ENCODE measurements around the gene KREMEN1.
"Not testable (repeated sequence)": the region's sequence is repeated elsewhere in the genome, so short reads cannot be mapped to it uniquely, and the experiment has no call there.

KREMEN1 gene

DNA sequence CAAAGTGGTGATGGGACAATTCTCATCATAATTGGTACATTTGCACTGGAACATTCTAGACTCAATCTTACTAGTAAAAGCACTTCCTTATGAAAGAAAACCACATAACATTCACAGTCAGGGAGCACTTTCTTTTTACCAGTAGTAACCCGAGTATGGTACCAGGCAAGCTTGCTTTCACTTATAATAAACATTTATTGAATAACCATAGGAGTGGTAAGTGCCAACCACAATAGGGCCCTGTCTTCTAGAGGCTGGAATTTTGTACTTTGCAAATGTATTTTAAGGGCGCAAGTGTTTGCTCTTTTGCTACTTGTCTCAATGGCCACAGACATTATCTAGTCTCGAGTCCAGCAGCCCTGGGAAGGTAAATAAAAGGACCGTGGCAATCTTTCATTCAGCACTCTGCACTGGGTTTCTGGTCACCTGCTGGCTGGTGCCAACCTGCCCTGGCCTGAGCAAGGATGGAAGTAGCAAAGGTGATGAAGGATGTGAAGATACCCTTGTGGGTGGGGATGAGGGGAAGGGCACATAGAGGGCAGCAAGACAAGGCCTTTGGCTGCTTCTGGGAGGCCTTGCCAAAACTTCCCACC, 35.4 kb upstream of the KREMEN1 start:
- no peak overlapping the region for H3K27ac ChIP-seq
- TF ChIP-seq, protein P1, sequence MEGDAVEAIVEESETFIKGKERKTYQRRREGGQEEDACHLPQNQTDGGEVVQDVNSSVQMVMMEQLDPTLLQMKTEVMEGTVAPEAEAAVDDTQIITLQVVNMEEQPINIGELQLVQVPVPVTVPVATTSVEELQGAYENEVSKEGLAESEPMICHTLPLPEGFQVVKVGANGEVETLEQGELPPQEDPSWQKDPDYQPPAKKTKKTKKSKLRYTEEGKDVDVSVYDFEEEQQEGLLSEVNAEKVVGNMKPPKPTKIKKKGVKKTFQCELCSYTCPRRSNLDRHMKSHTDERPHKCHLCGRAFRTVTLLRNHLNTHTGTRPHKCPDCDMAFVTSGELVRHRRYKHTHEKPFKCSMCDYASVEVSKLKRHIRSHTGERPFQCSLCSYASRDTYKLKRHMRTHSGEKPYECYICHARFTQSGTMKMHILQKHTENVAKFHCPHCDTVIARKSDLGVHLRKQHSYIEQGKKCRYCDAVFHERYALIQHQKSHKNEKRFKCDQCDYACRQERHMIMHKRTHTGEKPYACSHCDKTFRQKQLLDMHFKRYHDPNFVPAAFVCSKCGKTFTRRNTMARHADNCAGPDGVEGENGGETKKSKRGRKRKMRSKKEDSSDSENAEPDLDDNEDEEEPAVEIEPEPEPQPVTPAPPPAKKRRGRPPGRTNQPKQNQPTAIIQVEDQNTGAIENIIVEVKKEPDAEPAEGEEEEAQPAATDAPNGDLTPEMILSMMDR (IDR thresholded peaks at IDR 0.05; ENCODE audit: low read depth, low read length, missing control alignments), result no peak
- in situ Hi-C loops (cut with HindIII; ENCODE audit: low pct_ligation_motif_present, low sequenced_read_pairs), result no loop called here
- DNase-seq, result no peak
- H3K36me3 ChIP-seq (replicated peaks), result no peaks in the 10 kb centered on the region
- no peak overlapping the region for H3K4me3 ChIP-seq (ENCODE audit: low read depth, low read length)
- H3K27me3 ChIP-seq (replicated peaks), result no peaks in the 10 kb centered on the region

DNA sequence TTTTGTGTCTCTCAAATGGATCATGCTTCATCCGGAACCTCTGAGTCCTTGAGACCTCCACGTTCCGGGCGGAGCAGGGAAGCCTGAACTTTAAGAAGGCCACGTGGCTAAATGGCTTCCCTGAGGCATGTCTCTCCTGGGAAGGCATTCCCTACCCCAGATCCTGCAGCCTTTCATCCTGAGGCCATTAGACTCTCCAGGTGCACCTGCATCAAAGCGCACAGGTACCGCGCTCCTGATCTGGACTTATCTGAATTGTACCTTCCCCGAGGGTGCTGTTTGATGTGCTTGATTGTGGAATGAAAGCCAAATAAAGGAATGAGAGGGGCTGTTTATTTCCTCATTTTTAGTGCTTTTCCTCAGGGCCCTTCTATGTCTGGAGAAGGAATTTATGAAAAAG, 33.7 kb upstream of the KREMEN1 start:
- no peak for DNase-seq
- TF ChIP-seq, protein P1 (IDR thresholded peaks at IDR 0.05; ENCODE audit: low read depth, low read length, missing control alignments), result no peak
- in situ Hi-C loops (cut with HindIII; ENCODE audit: low pct_ligation_motif_present, low sequenced_read_pairs), result no loop called here

DNA sequence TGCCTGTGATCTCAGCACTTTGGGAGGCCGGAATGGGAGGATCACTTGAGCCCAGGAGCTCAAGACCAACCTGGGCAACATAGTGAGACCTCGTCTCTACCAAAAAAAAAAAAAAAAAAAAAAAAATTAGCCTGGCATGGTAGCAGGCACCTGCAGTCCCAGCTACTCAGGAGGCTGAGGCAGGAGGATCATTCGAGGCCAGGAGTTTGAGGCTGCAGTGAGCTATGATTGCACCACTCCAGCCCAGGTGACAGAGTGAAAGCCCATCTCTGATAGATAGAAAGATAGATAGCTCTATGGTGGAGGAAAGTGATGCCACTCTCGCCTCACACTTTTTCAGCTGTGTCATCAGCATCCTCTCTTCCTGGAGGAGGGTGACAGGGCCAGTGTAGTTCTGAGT, 33.2 kb upstream of the KREMEN1 start:
- H3K27me3 ChIP-seq (replicated peaks); in situ Hi-C loops (cut with HindIII; ENCODE audit: low pct_ligation_motif_present, low sequenced_read_pairs); H3K4me3 ChIP-seq (ENCODE audit: low read depth, low read length); H3K27ac ChIP-seq; DNase-seq; H3K36me3 ChIP-seq (replicated peaks): not testable (repeated sequence)

More for the DNA sequence above, 33.7 kb upstream of the KREMEN1 start:
- no peaks in the 10 kb centered on the region for H3K36me3 ChIP-seq (replicated peaks)
- no peak overlapping the region for H3K4me3 ChIP-seq (ENCODE audit: low read depth, low read length)
- no peaks in the 10 kb centered on the region for H3K27me3 ChIP-seq (replicated peaks)
- no peak overlapping the region for H3K27ac ChIP-seq

DNA sequence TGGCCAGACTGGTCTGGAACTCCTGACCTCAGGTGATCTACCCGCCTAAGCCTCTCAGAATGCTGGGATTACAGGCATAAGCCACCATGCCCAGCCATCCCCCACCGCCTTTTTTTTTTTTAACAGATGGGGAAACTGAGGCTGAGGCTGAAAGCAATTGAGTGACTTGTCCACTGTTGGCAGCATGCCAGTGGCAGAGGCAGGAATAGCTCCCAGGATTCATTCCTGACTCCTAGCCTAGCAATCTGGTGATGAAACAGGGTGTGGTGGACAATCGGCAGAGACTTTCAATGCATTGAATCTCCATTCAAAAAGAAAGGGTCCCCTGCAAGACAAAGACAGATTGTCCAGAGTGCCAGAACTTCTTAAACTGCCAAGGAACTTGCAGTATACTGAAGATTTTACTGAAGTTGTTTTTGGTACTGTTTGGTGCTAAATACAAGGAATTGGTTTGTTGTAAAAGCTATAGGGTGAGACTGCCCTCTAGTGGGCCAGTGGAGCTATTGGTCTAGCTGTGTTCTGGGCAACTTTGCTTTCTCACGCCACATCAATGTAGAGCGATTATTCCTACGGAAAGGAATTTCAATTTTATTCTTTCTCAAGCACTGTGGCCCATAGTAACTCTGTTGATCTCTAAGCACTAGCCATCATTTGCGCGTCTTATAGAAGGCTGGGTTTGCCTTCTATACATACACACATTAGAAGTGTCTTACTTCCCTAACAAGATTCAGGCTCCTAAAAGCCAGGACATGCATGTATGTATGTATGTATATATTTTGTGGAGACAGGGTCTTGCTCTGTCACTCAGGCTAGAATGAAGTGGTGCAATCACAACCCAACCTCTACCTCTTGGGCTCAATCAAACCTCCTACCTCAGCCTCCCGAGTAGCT, 32.2 kb upstream of the KREMEN1 start:
- no peaks in the 10 kb centered on the region for H3K36me3 ChIP-seq (replicated peaks)
- peak; percentile 88 for DNase-seq
- peak overlapping the region; percentile 43 for H3K27ac ChIP-seq
- in situ Hi-C loops (cut with HindIII; ENCODE audit: low pct_ligation_motif_present, low sequenced_read_pairs), result no loop called here
- TF ChIP-seq, protein P1 (IDR thresholded peaks at IDR 0.05; ENCODE audit: low read depth, low read length, missing control alignments), result peak; percentile 98
- no peak overlapping the region for H3K4me3 ChIP-seq (ENCODE audit: low read depth, low read length)
- no peaks in the 10 kb centered on the region for H3K27me3 ChIP-seq (replicated peaks)

DNA sequence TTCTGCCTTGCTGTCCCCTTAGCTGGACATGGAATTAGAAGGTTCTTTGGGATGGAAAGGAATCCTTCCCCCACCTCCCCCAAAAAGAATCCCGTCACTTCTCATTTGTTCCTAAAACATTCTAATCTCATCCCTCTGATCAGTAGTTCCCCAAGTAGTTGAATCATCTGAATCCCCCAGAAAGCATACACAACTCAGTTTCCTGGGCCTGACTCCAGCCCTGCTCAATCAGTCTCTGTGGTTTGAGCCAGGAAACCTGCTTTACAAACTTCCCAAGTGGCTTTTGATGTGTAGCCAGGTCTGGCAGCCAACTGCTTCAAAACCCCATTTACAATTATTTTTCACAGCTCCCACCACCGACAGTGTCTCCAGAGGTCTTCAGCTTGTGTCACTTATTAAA, 31.4 kb upstream of the KREMEN1 start:
- peak; percentile 47 for DNase-seq
- in situ Hi-C loops (cut with HindIII; ENCODE audit: low pct_ligation_motif_present, low sequenced_read_pairs), result no loop called here

More for the DNA sequence above, 31.4 kb upstream of the KREMEN1 start:
- Histone ChIP-seq H3K36me3 (replicated peaks) (no peaks in the 10 kb centered on the region), H3K4me3 (ENCODE audit: low read depth, low read length) (no peak overlapping the region), H3K27me3 (replicated peaks) (no peaks in the 10 kb centered on the region), H3K27ac (peak overlapping the region; percentile 43)
- TF ChIP-seq, protein P1 (IDR thresholded peaks at IDR 0.05; ENCODE audit: low read depth, low read length, missing control alignments), result no peak

Measured in brain microvascular endothelial cell (primary cell).